RWPE1 (cell line): Measurements from ENCODE around the gene GAP43.

Experiments used
- CTCF ChIA-PET: fragments of 350-600 bp; sonication (Branson Sonifier 250); formaldehyde crosslinking; extraction: SDS; loops from one replicate; lab custom pipeline; 2021; lab: Yijun Ruan, JAX
- POLR2A ChIA-PET: fragments of 400-600 bp; formaldehyde crosslinking; extraction: SDS; loops from one replicate; lab custom pipeline; 2020; ENCODE audit warnings: antibody characterized with exemption; ENCODE audit not compliant: low non-redundant PET; lab: Yijun Ruan, JAX
- DNase-seq: peaks from one replicate; pipeline ENCODE4 v3.0.0; 2012; ENCODE audit warnings: low spot score
- H3K27ac ChIP-seq: fragments of 450-650 bp; 2 replicates; pipeline ENCODE4 v1.5.1; 2017
- CTCF ChIP-seq: fragments of 450-650 bp; conservative IDR thresholded peaks from 2 replicates; pipeline ENCODE4 v1.5.1; 2017; ENCODE audit warnings: low read depth, mild to moderate bottlenecking

The GAP43 gene

GRCh38 chr3:115623044-115623868, at the start of gene GAP43:
TSS of gene GAP43 (plus strand) at chr3:115623510. CDS start at chr3:115623690, 180 bp downstream.
- CTCF ChIA-PET, result interaction anchor here (1.0 kb wide), 1 partner anchor 13 kb away, joined by 3 read pairs; no protein-coding TSS in a partner anchor
- DNase-seq, result peak; percentile 11
- no peak for TF ChIP-seq CTCF
- POLR2A ChIA-PET, result no interaction called here
- H3K27ac ChIP-seq, result no peak within 1 kb of the TSS

- H3K27ac ChIP-seq, result no peak overlapping the region
- ChIA-PET POLR2A (no interaction called here), CTCF (no interaction called here)
- TF ChIP-seq CTCF, result no peak
- no peak for DNase-seq
These were observed 46.9 kb upstream of the GAP43 start for GRCh38 chr3:115576325-115576875.

GRCh38 chr3:115577000-115577399, 46.3 kb upstream of the GAP43 start:
- POLR2A ChIA-PET, result no interaction called here
- DNase-seq, result no peak
- no peak for TF ChIP-seq CTCF
- CTCF ChIA-PET, result no interaction called here
- H3K27ac ChIP-seq, result no peak overlapping the region

- ChIA-PET POLR2A (no interaction called here), CTCF (no interaction called here)
- no peak for DNase-seq
- no peak overlapping the region for H3K27ac ChIP-seq
- TF ChIP-seq CTCF, result no peak
These were observed 45.0 kb upstream of the GAP43 start for GRCh38 chr3:115578331-115578730.

GRCh38 chr3:115580566-115580965, 42.7 kb upstream of the GAP43 start:
- POLR2A ChIA-PET, result no interaction called here
- no peak for TF ChIP-seq CTCF
- H3K27ac ChIP-seq, result no peak overlapping the region
- DNase-seq, result no peak
- CTCF ChIA-PET, result no interaction called here

GRCh38 chr3:115581362-115582135, 41.8 kb upstream of the GAP43 start:
- TF ChIP-seq CTCF, result no peak
- ChIA-PET POLR2A (no interaction called here), CTCF (no interaction called here)
- H3K27ac ChIP-seq, result no peak overlapping the region
- DNase-seq, result no peak
